Body of pancreas (tissue), 4 donors: ENCODE data around the gene HSD17B3. TPM values are rescaled to one million over a fixed set of nuclear protein-coding genes. Genes with fewer than 3 reads are reported as not detected.
A peak's percentile ranks its signal among the peaks of the same experiment; 100 is the strongest.

Experiments
- ATAC-seq: fragments of 150-250 bp; one replicate; pipeline ENCODE4 v1.9.1; 2016
- DNase-seq, 4 donors: peaks; one replicate each; pipeline ENCODE4 v3.0.0-alpha.2; 2019
- H3K27ac ChIP-seq, 4 donors: fragments of 200-600 bp; sonication (generic); 1 replicate in 3 of 4; 2 replicates in 1 of 4; pipeline versions ENCODE4 v1.5.1 to v1.6.1; 2016 to 2019; ENCODE audit warnings: mild to moderate bottlenecking in 1 of 4, mixed read lengths in 1 of 4, moderate library complexity in 1 of 4
- H3K27me3 ChIP-seq, 2 donors: fragments of 200-600 bp; sonication (generic); one replicate each; pipeline ENCODE4 v1.6.0; 2016; ENCODE audit warnings: mild to moderate bottlenecking in 1 of 2
- H3K36me3 ChIP-seq, 2 donors: fragments of 200-600 bp; sonication (generic); replicated peaks in 1 of 2; 2 replicates each; pipeline ENCODE4 v1.5.1; 2016; ENCODE audit warnings: low read depth in 2 of 2; ENCODE audit not compliant: insufficient read depth in 1 of 2
- H3K4me1 ChIP-seq: fragments of 200-600 bp; sonication (generic); one replicate; pipeline ENCODE4 v1.6.0; 2016
- H3K4me3 ChIP-seq, 2 donors: fragments of 200-600 bp; sonication (generic); 1 replicate in 1 of 2; 2 replicates in 1 of 2; pipeline ENCODE4 v1.5.1; 2016 to 2019
- H3K9me3 ChIP-seq, 3 donors: fragments of 200-600 bp; sonication (generic); 1 replicate in 2 of 3; 2 replicates in 1 of 3; pipeline ENCODE4 v1.5.1; 2016
- CTCF ChIP-seq, 7 experiments: fragments of 450-650 bp in 4 of 7; fragments of 200-600 bp in 3 of 7; sonication (generic) in 3 of 7; IDR thresholded peaks; one replicate each; pipeline ENCODE4 v1.5.1; 2016 to 2019; ENCODE audit warnings: antibody characterized with exemption in 7 of 7
- POLR2A ChIP-seq, 3 donors: fragments of 450-650 bp; IDR thresholded peaks; one replicate each; pipeline ENCODE4 v1.6.1; 2016; ENCODE audit warnings: antibody characterized with exemption in 3 of 3, mild to moderate bottlenecking in 2 of 3
- WGBS, 2 donors: methylation state at CpG; one replicate each; pipeline ENCODE4 v1.1.5; 2017; 5-methylcytosine and 5-hydroxymethylcytosine counted together
- intact Hi-C: fragments of 100-400 bp; cut with DNase I; formaldehyde crosslinking; loops from one replicate; pipeline ENCODE4 v1.15.1; 2023
- total RNA-seq, 2 donors: library from RNA; depleted of rRNA; stranded (reverse); fragments of >200 nt; gene quantifications; one replicate each; pipeline ENCODE4 v1.1.0, GENCODE V29; 2016

Gene HSD17B3
- total RNA-seq, 2 donors from 2014 or later: 0.52 TPM; not detected in 1

- WGBS, 2 donors: 76 to 90% methylated on average over 7 of the region's 7 CpGs
- intact Hi-C loops: loop anchor here (10.0 kb wide), 1 partner anchor 343 kb away; no protein-coding TSS in a partner anchor
- ATAC-seq (no peak), DNase-seq (no peak)
- no peak for TF ChIP-seq CTCF (IDR thresholded peaks at IDR 0.05)
- no peak for TF ChIP-seq POLR2A (IDR thresholded peaks at IDR 0.05)
- Histone ChIP-seq H3K4me1 (no peaks in the 10 kb centered on the region), H3K27me3 (no peaks in the 10 kb centered on the region), H3K36me3 (peaks cover 0 to 3% of the 10 kb centered on the region in 2 donors), H3K27ac (no peak overlapping the region), H3K4me3 (no peak overlapping the region), H3K9me3 (no peaks in the 10 kb centered on the region)
These were observed 19.5 kb upstream of the HSD17B3 start for GRCh38 chr9:96321515-96321914.

- Histone ChIP-seq H3K27ac (no peak overlapping the region), H3K4me1 (no peaks in the 10 kb centered on the region), H3K36me3 (peaks cover 0 to 3% of the 10 kb centered on the region in 2 donors), H3K9me3 (no peaks in the 10 kb centered on the region), H3K27me3 (no peaks in the 10 kb centered on the region), H3K4me3 (no peak overlapping the region)
- intact Hi-C loops: loop anchor here (10.0 kb wide), 1 partner anchor 344 kb away; no protein-coding TSS in a partner anchor
- ATAC-seq (no peak), DNase-seq (no peak)
- TF ChIP-seq POLR2A (IDR thresholded peaks at IDR 0.05) (no peak), CTCF (IDR thresholded peaks at IDR 0.05) (no peak)
- 77 to 81% methylated on average over 8 of the region's 8 CpGs for WGBS, 2 donors
These were observed 18.8 kb upstream of the HSD17B3 start for GRCh38 chr9:96320749-96321280.

GRCh38 chr9:96318921-96319565, 17.1 kb upstream of the HSD17B3 start:
- Histone ChIP-seq H3K27me3 (no peaks in the 10 kb centered on the region), H3K36me3 (peaks cover 0 to 3% of the 10 kb centered on the region in 2 donors), H3K9me3 (no peaks in the 10 kb centered on the region), H3K4me3 (no peak overlapping the region), H3K4me1 (no peaks in the 10 kb centered on the region), H3K27ac (no peak overlapping the region)
- intact Hi-C loops: no loop called here
- TF ChIP-seq POLR2A (IDR thresholded peaks at IDR 0.05) (no peak), CTCF (IDR thresholded peaks at IDR 0.05) (no peak)
- ATAC-seq (no peak), DNase-seq (no peak)
- WGBS, 2 donors: 61 to 90% methylated on average over 6 of the region's 6 CpGs

- Histone ChIP-seq H3K4me1 (no peaks in the 10 kb centered on the region), H3K4me3 (no peak overlapping the region), H3K27ac (no peak overlapping the region), H3K9me3 (no peaks in the 10 kb centered on the region), H3K27me3 (no peaks in the 10 kb centered on the region), H3K36me3 (peaks cover 0 to 3% of the 10 kb centered on the region in 2 donors)
- TF ChIP-seq POLR2A (IDR thresholded peaks at IDR 0.05) (no peak), CTCF (IDR thresholded peaks at IDR 0.05) (peak; percentile 53 to 85 (median 75))
- intact Hi-C loops: no loop called here
- 42 to 61% methylated on average over 9 of the region's 9 CpGs for WGBS, 2 donors
- DNase-seq (peak; percentile 20 to 67 (median 40)), ATAC-seq (peak; percentile 71)
These were observed 15.5 kb upstream of the HSD17B3 start for GRCh38 chr9:96317335-96317980.
